ENCODE results near the gene HS1BP3.

DNA sequence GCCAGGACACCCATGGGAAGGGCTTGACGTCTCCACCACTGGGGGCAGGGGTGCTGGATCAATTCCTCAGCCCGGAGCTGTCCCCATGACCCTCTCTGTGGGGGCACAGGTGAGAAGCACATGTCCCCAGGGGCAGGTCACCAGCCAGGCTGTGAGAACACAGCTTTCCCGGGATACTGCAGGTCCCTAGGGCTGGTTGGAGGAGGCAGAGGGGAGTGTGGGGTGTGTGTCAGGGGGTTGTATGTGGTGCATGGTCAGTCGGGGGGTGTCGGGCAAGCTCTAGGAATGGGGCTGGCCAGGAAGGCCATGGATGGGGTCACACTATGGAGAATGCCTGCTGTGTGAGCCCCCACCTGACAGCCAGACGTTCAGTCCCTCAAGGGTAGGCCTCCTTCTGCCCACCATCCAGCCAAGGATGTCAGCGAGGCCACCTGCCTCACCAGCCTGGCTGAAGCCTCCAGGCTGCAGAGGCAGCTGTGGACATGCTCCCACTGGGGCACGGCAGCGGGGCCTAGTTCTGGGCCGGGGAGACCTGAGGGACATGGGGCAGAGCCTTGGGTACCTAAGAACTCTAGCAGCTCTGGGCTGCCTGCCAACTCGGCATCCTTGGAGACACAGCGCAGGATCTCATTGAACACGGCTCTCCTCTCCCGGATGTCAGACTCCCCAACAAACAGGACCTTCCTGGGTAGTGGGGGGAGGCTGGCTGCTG is 10.3 kb downstream of the HS1BP3 start:
- TF ChIP-seq, protein P1, sequence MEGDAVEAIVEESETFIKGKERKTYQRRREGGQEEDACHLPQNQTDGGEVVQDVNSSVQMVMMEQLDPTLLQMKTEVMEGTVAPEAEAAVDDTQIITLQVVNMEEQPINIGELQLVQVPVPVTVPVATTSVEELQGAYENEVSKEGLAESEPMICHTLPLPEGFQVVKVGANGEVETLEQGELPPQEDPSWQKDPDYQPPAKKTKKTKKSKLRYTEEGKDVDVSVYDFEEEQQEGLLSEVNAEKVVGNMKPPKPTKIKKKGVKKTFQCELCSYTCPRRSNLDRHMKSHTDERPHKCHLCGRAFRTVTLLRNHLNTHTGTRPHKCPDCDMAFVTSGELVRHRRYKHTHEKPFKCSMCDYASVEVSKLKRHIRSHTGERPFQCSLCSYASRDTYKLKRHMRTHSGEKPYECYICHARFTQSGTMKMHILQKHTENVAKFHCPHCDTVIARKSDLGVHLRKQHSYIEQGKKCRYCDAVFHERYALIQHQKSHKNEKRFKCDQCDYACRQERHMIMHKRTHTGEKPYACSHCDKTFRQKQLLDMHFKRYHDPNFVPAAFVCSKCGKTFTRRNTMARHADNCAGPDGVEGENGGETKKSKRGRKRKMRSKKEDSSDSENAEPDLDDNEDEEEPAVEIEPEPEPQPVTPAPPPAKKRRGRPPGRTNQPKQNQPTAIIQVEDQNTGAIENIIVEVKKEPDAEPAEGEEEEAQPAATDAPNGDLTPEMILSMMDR (IDR thresholded peaks at IDR 0.05; ENCODE audit: insufficient read depth, low read depth, low read length): no peak
- no peak for TF ChIP-seq EZH2 (IDR thresholded peaks at IDR 0.05; ENCODE audit: insufficient read depth, low read length)

Measured in astrocyte (in vitro differentiated cells and primary cell).